GM19035 (cell line): ENCODE results near the gene LYPD6B.
A peak's percentile ranks its signal among the peaks of the same experiment; 100 is the strongest.

Source experiments
- ATAC-seq: cut with Tn5 transposase; IDR thresholded peaks from one replicate; pipeline ENCODE4 v1.9.1; 2021; ENCODE audit not compliant: unreplicated experiment

Gene LYPD6B

GRCh38 chr2:149155988-149156387 lies 117.5 kb downstream of the LYPD6B start:
- ATAC-seq: no peak

DNA sequence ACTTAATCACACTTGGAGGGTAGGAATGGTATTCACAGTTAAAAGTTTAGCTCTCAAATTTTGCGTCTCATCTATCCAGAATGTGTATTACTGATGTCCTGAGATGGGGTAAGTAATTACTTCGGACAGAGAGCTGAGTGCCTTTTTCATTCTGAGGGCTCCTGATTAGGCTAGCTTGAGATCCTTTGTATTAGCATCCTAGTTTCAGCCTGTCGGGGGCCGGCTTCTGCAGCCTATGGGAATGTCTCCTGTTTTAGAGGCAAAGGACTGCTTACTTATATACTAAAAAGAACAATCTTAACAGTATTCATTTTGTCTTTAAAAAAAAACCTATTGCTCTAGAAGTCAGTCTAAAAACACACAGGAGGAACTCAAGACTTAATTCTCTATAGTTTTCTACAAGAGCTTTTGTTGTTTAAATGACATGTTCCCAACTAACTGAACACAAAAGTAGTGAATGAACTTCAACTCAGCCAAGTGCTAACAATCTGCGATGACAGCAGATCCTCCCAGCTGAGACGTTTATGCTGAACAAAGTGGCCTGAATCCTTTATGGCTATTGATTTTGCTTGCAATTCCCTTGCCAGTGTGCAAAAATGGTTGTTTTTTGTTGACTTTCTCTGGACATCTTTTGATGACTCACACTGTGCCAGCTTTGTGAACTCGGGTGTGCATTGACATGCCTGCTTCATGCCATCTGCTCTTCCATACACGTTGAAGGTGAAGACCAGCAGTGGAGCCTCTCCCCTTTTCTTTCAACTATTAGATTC lies 118.7 kb downstream of the LYPD6B start:
- ATAC-seq: no peak

DNA sequence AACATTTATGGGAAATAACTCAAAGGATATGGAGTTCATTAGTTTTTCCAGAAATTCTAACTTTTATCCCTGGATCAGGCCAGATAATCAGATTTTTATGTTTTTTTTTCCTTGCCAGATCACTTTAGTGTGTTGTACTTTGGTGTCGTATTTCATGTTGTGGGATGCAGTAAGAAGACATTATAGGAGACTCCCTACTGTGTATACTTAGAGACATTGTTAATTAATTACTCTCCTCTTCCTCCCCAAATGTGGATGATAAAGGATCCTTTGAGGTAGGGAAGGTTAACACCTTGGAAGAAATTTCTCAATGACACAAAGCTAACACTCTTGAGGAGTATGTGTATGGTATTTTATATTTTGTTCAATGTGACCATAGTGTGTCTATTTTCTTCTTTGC lies 120.5 kb downstream of the LYPD6B start:
- ATAC-seq: no peak

- ATAC-seq: no peak
These were observed 121.7 kb downstream of the LYPD6B start for GRCh38 chr2:149160195-149160594.

DNA sequence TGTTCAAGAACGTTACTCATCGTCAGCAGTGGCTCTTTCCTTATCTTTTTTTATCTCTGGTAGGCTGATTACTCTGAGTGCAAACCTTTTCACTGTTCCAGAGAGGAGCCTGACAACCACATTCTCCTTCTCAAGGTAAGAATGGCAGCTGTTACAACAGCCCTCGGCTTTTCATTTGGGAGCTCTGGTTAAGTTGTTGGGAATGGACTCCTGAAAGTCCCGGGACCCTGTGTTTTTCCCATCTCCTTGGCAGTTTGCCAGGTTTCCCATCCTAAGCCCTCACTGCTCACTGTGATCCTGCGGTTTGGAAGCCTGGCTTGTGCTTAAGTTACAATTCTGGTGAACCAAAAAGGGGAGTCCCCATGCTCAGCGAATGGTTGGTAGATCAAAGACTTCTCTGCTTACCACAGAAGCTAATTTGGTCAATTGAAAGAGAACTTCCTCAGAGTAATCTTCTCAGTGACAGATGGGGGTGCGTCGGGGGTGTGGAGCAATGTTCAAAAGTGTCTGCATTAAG lies 122.3 kb downstream of the LYPD6B start:
- ATAC-seq: peak; percentile 99

- ATAC-seq: no peak
These were observed 123.2 kb downstream of the LYPD6B start for GRCh38 chr2:149161481-149162225.

GRCh38 chr2:149164296-149164695 lies 125.8 kb downstream of the LYPD6B start:
- no peak for ATAC-seq

DNA sequence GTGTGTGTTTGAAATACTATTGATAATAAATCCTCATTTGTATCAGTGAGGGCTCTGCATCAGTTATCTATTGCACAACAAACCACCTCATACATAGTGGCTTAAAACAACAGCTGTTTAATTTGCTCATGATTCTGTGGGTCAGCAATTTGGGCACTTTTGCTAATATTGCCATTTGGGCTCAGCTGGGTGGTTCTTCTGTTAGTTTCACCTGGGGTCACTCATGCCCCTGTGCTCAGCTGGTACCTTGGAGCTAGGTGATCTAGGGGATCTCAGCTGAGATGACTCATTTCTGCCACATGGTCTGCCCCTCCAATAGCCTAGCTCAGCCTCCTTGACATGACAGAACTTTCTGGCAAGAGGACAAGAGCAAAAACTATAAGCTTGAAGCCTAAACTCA lies 126.3 kb downstream of the LYPD6B start:
- ATAC-seq: no peak

- no peak for ATAC-seq
These were observed 128.7 kb downstream of the LYPD6B start for GRCh38 chr2:149167001-149167780.

- no peak for ATAC-seq
These were observed 129.4 kb downstream of the LYPD6B start for GRCh38 chr2:149167941-149168340.

DNA sequence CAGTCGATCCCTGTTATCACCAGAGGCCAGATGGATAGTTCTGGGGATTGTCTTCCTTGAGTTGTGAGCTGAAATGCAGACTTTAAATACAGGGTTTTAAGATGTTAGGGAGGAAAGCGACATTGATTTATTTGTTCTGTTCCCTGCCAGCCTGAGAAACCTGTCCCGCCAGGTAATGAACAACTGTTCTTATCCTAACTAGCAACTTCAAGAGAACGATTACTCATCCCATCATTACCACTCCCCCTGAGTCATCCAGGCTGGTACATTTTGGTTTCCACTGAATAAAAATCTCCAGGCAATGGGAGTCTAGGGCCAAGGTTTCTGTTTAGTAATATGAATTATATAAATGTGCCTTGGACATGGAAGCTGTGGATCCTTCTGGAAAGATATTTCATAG lies 131.2 kb downstream of the LYPD6B start:
- no peak for ATAC-seq

- ATAC-seq: no peak
These were observed 131.7 kb downstream of the LYPD6B start for GRCh38 chr2:149170156-149170555.

- ATAC-seq: no peak
These were observed 132.4 kb downstream of the LYPD6B start for GRCh38 chr2:149170911-149171310.

DNA sequence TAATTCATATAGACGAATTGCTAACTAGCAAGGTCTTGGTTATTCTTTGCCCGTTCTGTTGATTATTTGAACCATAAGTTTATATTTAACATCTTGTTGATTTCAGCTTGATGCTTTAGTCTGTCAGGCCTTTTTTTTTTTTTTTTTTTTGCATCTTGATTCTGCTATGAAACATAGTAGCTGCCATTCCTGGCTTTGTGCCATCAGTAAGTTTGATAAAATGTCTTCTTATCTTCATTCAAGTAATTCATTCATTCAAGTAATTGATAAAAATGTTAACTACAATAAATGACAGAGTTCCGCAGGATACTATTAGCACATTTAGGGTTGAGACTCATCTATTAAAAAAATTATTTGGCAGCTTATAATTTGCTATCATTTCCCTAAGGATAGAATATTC lies 134.7 kb downstream of the LYPD6B start:
- ATAC-seq: no peak

DNA sequence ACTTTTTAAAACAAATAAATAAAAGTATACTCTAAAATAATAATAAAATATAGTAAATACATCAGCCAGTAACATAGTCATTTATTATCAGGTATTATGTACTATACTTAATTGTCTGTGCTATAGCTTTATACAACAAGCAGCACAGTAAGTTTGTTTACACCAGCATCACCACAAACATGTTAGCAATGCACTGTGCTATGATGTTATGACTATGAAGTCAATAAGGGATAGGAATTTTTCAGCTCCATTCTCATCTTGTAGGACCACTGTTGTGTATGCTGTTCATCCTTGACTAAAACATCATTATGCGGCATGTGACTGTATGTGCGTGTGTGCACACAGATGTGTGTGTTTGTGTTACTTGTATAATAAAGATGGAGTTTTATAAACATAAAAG lies 137.5 kb downstream of the LYPD6B start:
- no peak for ATAC-seq

GRCh38 chr2:149178612-149179011 lies 140.1 kb downstream of the LYPD6B start:
- no peak for ATAC-seq

- no peak for ATAC-seq
These were observed 141.9 kb downstream of the LYPD6B start for GRCh38 chr2:149180226-149180875.

GRCh38 chr2:149183187-149183586 lies 144.7 kb downstream of the LYPD6B start:
- ATAC-seq: no peak

- no peak for ATAC-seq
These were observed 146.5 kb downstream of the LYPD6B start for GRCh38 chr2:149184991-149185390.

DNA sequence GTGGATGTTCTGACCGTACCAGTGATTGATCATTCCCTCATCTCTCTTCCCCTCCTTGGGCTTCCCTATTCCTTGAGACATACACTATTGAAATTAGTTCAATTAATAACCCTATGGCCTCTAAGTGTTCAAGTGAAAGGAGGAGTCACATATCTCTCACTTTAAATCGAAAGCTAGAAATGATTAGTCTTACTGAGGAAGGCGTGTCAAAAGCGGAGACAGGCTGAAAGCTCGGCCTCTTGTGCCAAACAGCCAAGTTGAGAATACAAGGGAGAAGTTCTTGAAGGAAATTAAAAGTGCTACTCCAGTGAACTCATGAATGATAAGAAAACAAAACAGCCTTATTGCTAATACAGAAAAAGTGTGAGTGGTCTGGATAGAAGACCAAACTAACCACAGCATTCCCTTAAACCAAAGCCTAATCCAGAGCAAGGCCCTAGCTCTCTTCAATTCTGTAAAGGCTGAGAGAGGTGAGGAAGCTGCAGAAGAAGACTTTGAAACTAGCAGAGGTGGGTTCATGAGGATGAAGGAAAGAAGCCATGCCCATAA lies 147.5 kb downstream of the LYPD6B start:
- ATAC-seq: no peak

DNA sequence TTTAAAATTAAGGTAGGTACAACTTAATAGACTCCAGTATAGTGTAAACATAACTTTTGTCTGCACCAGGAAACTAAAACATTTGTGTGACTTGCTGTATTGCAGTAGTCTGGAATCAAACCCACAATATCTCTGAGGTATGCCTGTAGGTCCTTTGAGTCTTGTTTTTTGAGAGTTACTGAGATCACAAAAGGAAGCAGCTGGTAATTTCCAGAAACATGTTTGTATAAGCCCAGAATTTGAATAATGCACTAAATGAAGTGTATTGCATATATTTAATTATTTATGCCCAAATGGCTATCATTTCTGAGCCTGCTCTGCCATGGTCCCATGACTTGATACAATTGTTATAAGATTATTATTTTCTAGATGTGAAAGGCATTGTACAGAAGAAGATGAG lies 148.6 kb downstream of the LYPD6B start:
- ATAC-seq: no peak
